ENCODE results near the gene USP16.

The USP16 gene

GRCh38 chr21:29034678-29035077 lies 10.2 kb downstream of the USP16 start:
- no peak for DNase-seq

- no peak for DNase-seq
These were observed 27.8 kb downstream of the USP16 start for GRCh38 chr21:29052224-29052623.

DNA sequence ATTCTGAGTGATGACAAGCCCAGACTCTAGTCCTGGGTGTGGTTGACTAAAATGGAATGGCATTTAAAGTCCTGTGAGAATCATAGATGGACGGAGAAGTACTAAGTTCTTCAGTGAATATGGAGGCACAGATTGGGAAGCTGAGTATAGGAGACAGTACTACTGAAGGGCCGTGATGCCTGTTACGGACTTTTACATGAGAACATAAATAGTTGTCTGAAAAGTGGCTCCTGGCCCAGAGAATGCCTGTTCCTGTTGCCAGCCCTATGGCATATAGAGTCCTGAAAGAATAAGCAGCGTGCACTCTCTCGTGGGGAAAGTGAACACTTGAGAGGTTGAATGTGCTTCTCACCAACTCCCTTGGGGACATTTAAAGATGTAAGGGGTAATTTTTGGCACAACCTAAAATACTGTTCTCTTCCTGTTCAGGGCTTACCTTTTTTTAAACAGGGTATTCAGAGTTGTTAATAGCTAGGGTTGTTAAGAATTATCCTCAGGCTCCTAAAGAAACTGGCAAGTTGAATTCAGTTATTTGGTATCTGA lies 28.6 kb downstream of the USP16 start:
- no peak for DNase-seq

DNA sequence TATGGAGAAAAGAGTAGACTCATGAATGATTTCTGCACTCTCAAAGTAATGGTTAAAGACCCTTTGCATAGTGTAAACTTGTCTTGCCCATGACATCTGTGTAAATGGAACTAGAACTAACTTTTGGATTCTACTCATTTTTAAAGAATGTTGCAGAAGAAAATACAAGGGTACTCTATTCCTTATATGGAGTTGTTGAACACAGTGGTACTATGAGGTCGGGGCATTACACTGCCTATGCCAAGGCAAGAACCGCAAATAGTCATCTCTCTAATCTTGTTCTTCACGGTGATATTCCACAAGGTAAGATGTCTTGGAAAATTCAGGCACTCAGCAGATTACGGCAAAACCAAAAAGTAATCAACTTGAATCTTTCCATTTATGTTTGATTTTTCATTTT lies 29.2 kb downstream of the USP16 start:
- no peak for DNase-seq

DNA sequence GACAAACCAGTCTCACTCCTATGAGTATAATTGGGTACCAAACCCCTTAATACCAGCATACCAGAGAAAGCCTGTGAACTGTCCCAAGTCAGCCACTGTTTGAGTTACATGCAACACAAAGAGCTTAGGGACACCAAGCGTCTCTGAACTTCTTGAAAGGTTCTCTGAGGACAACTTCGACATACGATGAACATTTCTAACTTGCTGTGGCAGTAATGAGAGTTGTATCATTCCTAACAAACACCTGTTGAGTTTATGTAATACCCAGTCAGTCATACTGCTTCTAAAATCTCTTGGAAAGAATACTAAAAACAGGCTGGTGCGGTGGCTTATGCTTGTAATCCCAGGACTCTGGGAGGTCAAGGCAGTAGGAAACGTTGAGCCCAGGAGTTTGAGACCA lies 30.6 kb downstream of the USP16 start:
- no peak for DNase-seq

GRCh38 chr21:29056005-29056404 lies 31.5 kb downstream of the USP16 start:
- DNase-seq: no peak

GRCh38 chr21:29056538-29057050 lies 32.1 kb downstream of the USP16 start:
- DNase-seq: no peak

DNA sequence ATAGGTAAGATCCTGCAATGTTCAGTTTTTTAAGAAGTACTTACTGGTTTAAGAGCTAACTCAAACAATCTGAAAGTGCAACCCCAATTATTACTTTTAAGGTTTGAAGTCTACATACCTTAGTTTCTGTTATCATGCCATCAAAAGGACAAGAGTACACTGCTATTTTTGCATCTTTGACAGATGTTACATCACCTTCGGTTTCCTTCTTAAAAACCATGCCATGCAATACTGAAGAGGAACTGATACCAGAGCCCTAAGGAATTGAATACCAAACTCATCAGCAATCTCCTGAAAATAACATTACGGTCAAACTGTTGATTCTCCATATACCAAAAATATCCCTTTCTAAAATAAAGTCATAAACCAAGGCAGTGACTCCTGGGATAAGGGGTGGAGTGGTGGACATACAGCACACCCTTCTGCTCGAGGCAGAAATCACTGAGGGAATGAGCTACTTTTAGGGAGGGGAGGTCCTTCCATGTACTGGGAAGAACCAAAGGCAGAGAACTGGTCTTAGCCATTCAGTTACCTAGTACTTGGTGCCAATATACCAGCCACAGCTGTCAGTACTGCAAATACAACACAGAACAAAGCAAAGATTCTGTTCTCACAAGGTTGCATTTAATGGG lies 40.5 kb downstream of the USP16 start:
- no peak for DNase-seq

DNA sequence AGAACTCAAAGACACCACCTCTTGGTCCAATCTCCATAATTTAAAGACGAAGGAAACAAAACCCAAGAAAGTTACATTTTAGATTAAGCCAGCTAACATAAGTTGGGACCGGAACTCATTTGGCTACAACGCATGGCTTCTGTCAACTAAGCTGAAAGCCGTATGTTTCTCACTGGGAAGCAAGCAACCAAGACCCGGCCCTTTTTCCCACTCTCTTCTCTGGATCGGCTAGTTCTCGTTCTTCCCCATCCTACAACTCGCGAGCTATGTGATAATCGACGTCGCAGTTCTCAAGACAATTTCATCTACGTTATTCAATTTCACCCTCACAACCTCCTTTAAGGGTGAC lies 48.4 kb downstream of the USP16 start:
- DNase-seq: no peak

GRCh38 chr21:29073222-29074006 lies 48.9 kb downstream of the USP16 start, which contains the start of gene CCT8:
CCT8 (minus strand) TSS chr21:29073648; CDS start chr21:29073590, 58 bp downstream.
- peak; percentile 98 for DNase-seq

DNA sequence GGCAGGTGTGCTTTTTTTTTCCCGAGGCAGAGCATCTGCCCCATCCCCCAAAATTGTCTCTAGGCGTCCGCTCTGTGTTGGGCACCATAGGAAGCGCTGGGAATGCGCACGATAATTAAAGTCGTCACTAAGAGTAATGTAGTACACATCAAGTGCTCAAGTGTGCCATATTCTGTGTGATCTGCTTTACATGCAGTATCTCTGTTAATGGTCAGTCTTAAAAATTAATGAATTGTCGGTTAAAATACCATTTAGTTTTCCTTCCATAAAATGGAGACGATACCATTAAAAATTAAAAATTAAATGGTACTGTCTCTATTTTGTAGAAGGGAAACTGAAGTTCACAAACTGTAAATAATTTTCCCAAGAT lies 49.5 kb downstream of the USP16 start:
- no peak for DNase-seq

DNA sequence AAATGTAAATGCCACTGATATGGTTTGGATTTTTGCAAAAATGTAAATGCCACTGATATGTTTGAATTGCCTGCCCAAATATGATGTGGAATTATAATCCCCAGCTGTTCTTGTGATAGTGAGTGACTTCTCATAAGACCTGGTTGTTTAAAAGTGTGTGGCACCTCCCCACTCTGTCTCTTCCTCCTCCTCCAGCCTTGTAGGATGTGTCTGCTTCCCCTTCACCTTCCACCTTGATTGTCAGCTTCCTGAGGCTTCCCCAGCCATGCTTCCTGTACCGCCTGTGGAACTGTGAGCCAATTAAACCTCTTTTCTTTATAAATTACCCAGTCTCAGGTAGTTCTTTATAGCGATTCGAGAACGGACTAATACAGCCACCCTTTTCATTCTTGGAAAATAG lies 50.3 kb downstream of the USP16 start:
- no peak for DNase-seq

- DNase-seq: no peak
These were observed 51.4 kb downstream of the USP16 start for GRCh38 chr21:29075706-29076466.

DNA sequence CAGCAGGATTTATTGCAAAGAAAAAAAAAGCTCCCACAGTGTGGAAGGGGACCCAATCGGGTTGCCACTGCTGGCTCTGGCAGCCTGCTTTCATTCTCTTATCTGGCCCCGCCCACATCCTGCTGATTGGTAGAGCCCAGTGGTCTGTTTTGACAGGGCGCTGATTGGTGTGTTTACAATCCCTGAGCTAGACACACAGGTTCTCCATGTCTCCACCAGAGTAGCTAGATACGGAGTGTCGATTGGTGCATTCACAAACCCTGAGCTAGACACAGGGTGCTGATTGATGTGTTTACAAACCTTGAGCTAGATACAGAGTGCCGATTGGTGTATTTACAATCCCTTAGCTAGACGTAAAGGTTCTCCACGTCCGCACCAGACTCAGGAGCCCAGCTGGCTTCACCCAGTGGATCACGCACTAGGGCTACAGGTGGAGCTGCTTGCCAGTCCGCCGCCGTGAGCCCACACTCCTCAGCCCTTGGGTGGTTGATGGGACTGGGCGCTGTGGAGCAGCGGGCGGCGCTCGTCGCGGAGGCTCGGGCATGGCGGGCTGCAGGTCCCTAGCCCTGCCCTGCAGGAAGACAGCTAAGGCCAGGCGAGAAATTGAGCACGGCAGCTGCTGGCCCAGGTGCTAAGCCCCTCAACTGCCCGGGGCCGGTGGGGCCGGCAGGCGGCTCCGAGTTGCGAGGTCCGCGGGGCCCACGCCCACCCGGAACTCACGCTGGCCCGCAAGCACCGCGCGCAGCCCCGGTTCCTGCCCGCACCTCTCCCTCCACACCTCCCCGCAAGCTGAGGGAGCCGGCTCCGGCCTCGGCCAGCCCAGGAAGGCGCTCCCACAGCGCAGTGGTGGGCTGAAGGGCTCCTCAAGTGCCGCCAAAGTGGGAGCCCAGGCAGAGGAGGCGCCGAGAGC lies 52.5 kb downstream of the USP16 start:
- peak; percentile 62 for DNase-seq

DNA sequence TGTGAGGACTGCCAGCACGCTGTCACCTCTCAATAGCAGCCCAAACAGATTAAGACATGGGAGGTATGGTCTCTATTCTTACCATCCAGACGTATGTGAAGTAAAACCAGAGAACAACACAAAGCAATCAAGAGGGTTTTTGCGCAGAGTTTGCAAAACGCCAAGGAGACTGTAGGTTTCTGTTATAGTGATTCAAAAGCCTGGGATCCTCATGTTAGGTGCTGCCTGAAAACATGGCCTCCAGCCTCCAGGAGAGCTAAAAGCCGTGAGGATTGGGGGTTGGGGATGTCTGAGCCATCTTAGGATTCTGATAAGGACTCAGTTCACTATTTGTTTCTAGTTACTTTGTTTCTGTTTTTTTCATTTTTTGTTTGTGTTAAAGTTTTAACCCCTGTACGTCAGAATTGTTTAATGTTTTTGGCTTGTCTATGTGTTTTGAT lies 53.2 kb downstream of the USP16 start:
- DNase-seq: no peak

GRCh38 chr21:29078869-29079767 lies 54.6 kb downstream of the USP16 start:
- DNase-seq: no peak

DNA sequence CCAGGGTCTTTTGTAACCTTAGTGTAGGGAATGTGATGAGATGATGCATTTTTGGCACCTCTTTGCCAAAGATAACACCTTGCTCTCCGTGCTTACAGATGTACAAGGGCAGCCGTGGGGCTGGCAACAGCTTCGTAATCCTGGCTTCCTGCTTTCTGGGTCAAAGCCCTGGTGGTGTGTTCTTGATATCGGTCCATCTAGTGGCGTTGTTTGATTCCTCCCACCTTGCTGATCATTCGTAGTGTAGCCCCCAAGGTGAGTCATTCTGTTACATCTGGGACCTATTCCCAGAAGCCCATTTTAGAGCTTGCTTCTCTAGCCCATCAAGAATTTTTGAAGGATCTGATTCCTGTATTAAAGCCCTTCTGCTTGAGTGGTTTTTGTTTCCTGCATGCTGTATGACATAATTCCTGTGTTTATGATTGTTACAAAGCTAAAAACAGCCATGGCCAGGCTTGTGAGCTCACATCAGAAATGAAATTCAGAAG lies 56.0 kb downstream of the USP16 start:
- no peak for DNase-seq

GRCh38 chr21:29082046-29082815 lies 57.8 kb downstream of the USP16 start:
- no peak for DNase-seq

DNA sequence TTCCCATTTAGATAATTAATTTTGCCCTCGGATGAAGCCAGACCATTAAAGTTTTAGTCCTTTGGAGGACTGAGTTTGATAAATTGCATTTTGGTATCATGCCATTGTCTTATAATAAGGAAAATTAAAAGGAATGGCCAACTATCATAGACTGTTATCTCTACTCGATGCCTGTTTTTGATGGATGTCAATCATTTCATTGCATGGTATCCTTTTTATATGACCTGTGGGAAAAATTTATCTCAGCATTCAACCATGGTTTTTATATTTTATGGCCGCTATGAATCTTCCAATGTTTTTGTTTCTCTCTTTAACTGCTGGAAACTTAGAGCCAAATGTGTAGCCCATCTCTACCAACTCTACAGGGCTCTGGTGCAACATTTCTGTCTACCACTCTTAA lies 58.8 kb downstream of the USP16 start:
- DNase-seq: no peak

DNA sequence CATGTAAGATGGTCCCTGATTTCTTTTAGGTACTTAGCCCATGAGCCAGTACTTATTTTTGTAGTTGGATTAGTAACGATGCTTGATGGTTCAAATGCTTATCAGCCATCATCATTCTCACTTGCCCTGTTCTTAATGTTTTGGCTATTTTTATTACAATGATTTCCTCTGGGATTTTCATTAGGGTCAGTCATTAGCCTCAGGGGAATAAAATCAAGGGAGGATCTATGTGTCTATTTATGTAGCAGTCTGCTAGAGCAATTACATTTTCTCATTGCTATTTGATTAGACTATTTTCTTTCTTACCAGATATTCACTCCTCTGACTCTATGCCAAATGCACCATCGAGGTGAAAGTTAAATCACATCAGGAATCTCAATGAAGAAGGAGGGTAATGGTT lies 59.9 kb downstream of the USP16 start:
- DNase-seq: no peak

Measured in activated CD4-positive, alpha-beta T cell treated with anti-CD3 and anti-CD28 coated beads, Interleukin-2, amount 50 U/mL, for 1 hour (primary cell).